Lower lobe of right lung (tissue), 2 donors: Measurements from ENCODE around the gene SIMC1. TPM values are rescaled to one million over a fixed set of nuclear protein-coding genes. Genes with fewer than 3 reads are reported as not detected.
A peak's percentile ranks its signal among the peaks of the same experiment; 100 is the strongest.
"Not testable (repeated sequence)": the region's sequence is repeated elsewhere in the genome, so short reads cannot be mapped to it uniquely, and the experiment has no call there.

Experiments used
- ATAC-seq, 2 donors: fragments of 200-7000 bp; cut with Tn5 transposase; one replicate each; pipeline ENCODE4 v1.9.1; 2020 to 2022; ENCODE audit warnings: mild to moderate bottlenecking in 2 of 2, moderate library complexity in 2 of 2
- DNase-seq: peaks from one replicate; pipeline ENCODE4 v3.0.0-alpha.2; 2020
- H3K27ac ChIP-seq: fragments of 200-600 bp; one replicate; pipeline ENCODE4 v1.8.0; 2022
- H3K27me3 ChIP-seq: fragments of 200-600 bp; one replicate; pipeline ENCODE4 v1.8.0; 2022; ENCODE audit warnings: low read depth
- H3K36me3 ChIP-seq: fragments of 200-600 bp; one replicate; pipeline ENCODE4 v1.8.0; 2022; ENCODE audit warnings: mild to moderate bottlenecking
- H3K4me1 ChIP-seq: fragments of 200-600 bp; one replicate; pipeline ENCODE4 v1.8.0; 2022
- H3K4me3 ChIP-seq: fragments of 200-600 bp; one replicate; pipeline ENCODE4 v1.8.0; 2022; ENCODE audit warnings: mild to moderate bottlenecking
- H3K9me3 ChIP-seq: fragments of 200-600 bp; one replicate; pipeline ENCODE4 v1.8.0; 2022
- intact Hi-C: fragments of 100-400 bp; cut with DNase I; formaldehyde crosslinking; loops from one replicate; pipeline ENCODE4 v1.11.0; 2022
- total RNA-seq: library from RNA; stranded (reverse); fragmentation: NEBNext Ultra II Directional; extraction: Animal tissue kit (Norgen Biotek cat#: 25700); gene quantifications from one replicate; pipeline ENCODE4 v1.2.1, GENCODE V29; 2021
- TF ChIP-seq, protein P1 (sequence below): fragments of 200-600 bp; IDR thresholded peaks from one replicate; pipeline ENCODE4 v1.8.0; 2022; ENCODE audit warnings: antibody characterized with exemption, mild to moderate bottlenecking
- donor health status: DM: no; HTN: yes; CAD: no; lungs with severe emphysema.

The SIMC1 gene
- total RNA-seq, 1 donor from 2014 or later = 18.0 TPM

DNA sequence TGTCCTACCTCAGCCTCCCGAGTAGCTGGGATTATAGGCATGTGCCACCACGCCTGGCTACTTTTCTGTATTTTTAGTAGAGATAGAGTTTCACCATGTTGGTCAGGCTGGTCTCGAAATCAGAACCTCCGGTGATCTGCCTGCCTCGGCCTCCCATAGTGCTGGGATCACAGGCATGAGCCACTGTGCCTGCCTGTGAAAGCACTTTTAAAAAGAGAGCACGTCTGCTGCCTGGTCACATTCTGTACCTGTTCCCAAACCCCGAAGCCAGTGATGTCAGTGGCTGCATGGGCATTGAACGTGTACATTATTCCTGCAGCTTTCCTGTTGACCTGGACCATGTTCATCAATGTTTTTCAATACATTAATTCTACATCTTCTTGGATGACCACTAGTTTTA, 35.1 kb upstream of the SIMC1 start:
- Histone ChIP-seq H3K4me1 (no peaks in the 10 kb centered on the region), H3K4me3 (no peak overlapping the region), H3K9me3 (no peaks in the 10 kb centered on the region), H3K27me3 (peaks cover 9% of the 10 kb centered on the region), H3K36me3 (no peaks in the 10 kb centered on the region), H3K27ac (no peak overlapping the region)
- TF ChIP-seq, protein P1, sequence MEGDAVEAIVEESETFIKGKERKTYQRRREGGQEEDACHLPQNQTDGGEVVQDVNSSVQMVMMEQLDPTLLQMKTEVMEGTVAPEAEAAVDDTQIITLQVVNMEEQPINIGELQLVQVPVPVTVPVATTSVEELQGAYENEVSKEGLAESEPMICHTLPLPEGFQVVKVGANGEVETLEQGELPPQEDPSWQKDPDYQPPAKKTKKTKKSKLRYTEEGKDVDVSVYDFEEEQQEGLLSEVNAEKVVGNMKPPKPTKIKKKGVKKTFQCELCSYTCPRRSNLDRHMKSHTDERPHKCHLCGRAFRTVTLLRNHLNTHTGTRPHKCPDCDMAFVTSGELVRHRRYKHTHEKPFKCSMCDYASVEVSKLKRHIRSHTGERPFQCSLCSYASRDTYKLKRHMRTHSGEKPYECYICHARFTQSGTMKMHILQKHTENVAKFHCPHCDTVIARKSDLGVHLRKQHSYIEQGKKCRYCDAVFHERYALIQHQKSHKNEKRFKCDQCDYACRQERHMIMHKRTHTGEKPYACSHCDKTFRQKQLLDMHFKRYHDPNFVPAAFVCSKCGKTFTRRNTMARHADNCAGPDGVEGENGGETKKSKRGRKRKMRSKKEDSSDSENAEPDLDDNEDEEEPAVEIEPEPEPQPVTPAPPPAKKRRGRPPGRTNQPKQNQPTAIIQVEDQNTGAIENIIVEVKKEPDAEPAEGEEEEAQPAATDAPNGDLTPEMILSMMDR = no peak
- DNase-seq = no peak
- no peak for ATAC-seq
- intact Hi-C loops = no loop called here

- intact Hi-C loops = not testable (repeated sequence)
Observed at GRCh38 chr5:176203535-176203934, 34.7 kb upstream of the SIMC1 start.

DNA sequence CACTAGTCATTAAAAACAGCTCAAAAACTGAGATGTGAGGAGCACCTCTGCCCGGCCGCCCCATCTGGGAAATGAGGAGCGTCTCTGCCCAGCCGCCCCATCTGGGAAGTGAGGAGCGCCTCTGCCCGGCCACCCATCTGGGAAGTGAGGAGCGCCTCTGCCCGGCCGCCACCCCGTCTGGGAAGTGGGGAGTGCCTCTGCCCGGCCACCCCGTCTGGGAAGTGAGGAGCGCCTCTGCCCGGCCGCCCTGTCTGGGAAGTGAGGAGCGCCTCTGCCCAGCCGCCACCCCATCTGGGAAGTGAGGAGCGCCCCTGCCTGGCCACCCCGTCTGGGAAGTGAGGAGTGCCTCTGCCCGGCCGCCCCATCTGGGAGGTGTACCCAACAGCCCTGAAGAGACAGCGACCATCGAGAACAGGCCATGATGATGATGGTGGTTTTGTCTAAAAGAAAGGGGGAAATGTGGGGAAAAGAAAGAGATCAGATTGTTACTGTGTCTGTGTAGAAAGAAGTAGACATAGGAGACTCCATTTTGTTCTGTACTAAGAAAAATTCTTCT, 23.7 kb upstream of the SIMC1 start:
- H3K27me3 ChIP-seq, H3K27ac ChIP-seq, H3K4me1 ChIP-seq, DNase-seq, H3K9me3 ChIP-seq, H3K4me3 ChIP-seq, intact Hi-C loops, ATAC-seq, H3K36me3 ChIP-seq: not testable (repeated sequence)

More at GRCh38 chr5:176203535-176203934, 34.7 kb upstream of the SIMC1 start:
- H3K27me3 ChIP-seq, H3K4me1 ChIP-seq, DNase-seq, H3K36me3 ChIP-seq, H3K27ac ChIP-seq, H3K4me3 ChIP-seq, ATAC-seq, H3K9me3 ChIP-seq: not testable (repeated sequence)

- peak; percentile 87 for DNase-seq
- H3K36me3 ChIP-seq, H3K27me3 ChIP-seq, intact Hi-C loops, H3K4me1 ChIP-seq, H3K4me3 ChIP-seq, H3K27ac ChIP-seq, H3K9me3 ChIP-seq: not testable (repeated sequence)
- ATAC-seq = peak; percentile 75 to 88
Observed at GRCh38 chr5:176216393-176216916, 21.8 kb upstream of the SIMC1 start.

DNA sequence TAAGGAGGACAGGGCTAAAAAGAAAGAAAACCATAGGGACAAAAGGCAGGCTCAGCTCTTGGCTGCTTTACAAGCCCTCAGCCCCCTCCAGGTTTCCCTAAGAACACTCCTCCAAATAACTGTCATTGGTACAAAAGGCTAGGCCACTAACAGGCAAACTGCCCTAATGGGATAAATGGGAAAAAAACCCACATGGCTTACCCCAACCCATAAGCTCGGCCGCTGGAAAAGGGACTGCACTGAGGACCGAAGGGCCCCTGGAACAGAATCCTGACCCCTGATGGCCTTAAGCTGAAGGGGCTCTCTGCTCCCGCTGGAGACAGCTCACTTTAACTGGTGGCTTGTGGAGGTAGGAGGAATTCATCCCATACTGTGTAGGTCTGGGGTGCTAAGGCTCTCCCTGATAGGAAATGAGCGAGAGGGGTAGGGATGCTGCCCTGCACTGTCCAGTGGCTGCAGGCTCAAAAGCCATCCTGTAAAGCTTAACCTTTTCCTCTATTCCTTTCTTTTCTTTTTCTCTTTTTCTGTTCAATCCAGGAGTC, 21.0 kb upstream of the SIMC1 start:
- DNase-seq, H3K27ac ChIP-seq, intact Hi-C loops, H3K4me3 ChIP-seq, H3K36me3 ChIP-seq, H3K27me3 ChIP-seq, H3K9me3 ChIP-seq, H3K4me1 ChIP-seq: not testable (repeated sequence)
- ATAC-seq = peak; percentile 16 to 23

GRCh38 chr5:176217764-176218163, 20.5 kb upstream of the SIMC1 start:
- intact Hi-C loops, H3K27ac ChIP-seq, H3K9me3 ChIP-seq, H3K36me3 ChIP-seq, H3K4me3 ChIP-seq, ATAC-seq, H3K4me1 ChIP-seq, DNase-seq, H3K27me3 ChIP-seq: not testable (repeated sequence)

GRCh38 chr5:176222006-176222405, 16.2 kb upstream of the SIMC1 start:
- H3K4me3 ChIP-seq, H3K27ac ChIP-seq, ATAC-seq, DNase-seq, H3K27me3 ChIP-seq, H3K36me3 ChIP-seq, H3K9me3 ChIP-seq, H3K4me1 ChIP-seq, intact Hi-C loops: not testable (repeated sequence)

DNA sequence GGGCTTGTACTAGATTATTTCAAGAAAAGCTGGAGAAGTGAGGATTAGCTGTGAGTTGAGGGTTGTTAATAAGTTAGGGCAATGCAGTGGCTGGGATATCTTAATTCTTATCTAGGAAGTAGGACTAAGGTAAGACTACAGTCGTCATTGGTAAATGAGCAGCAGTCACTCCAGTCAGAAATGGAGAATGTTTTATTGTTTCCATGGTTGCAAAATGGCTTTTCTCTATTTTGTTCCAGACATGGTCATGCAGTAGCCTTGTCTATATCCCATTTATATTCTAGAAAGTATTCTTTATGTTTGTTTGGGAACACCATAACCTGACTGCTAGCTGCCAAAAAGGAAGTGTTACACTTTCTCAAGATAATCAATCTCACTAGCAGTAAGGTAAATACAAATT, 9.9 kb upstream of the SIMC1 start:
- DNase-seq, H3K27me3 ChIP-seq, H3K4me1 ChIP-seq, intact Hi-C loops, H3K4me3 ChIP-seq, H3K36me3 ChIP-seq, H3K27ac ChIP-seq, H3K9me3 ChIP-seq, ATAC-seq: not testable (repeated sequence)

DNA sequence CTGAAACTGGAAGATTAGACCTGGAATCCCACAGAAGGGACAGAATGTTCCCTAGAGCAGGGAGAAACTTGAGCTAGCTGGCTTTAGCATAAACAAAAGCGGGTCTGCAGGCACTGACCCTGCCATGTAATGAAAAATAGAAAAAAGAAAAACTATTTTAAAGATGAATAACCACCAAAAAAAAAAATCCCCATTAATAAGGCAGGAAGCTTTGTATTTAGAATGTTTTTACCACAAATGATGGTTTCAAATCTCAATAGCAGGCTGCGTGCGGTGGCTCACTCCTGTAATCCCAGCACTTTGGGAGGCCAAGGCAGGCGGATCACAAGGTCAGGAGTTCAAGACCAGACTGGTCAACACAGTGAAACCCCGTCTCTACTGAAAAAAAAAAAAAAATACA, 5.0 kb upstream of the SIMC1 start:
- not testable (repeated sequence) for ATAC-seq, H3K4me1 ChIP-seq

More for the DNA sequence above, 5.0 kb upstream of the SIMC1 start:
- H3K9me3 ChIP-seq, H3K4me3 ChIP-seq, DNase-seq, intact Hi-C loops, H3K27ac ChIP-seq, H3K27me3 ChIP-seq, H3K36me3 ChIP-seq: not testable (repeated sequence)
